Suprapubic skin (tissue), 3 donors: ENCODE results near the gene KRT12.

ENCODE experiments used
- POLR2AphosphoS5 ChIP-seq, 3 donors: sonication (generic); formaldehyde crosslinking; IDR thresholded peaks; one replicate each; pipeline ENCODE4 v1.6.1; 2017; ENCODE audit warnings: antibody characterized with exemption in 3 of 3
- TF ChIP-seq, protein P1 (sequence below), 2 donors: fragments of 200-600 bp in 1 of 2; fragments of 450-650 bp in 1 of 2; sonication (generic) in 1 of 2; IDR thresholded peaks; one replicate each; pipeline ENCODE4 v1.5.1; 2016 to 2019; ENCODE audit warnings: antibody characterized with exemption in 2 of 2, mild to moderate bottlenecking in 1 of 2, moderate library complexity in 1 of 2

DNA sequence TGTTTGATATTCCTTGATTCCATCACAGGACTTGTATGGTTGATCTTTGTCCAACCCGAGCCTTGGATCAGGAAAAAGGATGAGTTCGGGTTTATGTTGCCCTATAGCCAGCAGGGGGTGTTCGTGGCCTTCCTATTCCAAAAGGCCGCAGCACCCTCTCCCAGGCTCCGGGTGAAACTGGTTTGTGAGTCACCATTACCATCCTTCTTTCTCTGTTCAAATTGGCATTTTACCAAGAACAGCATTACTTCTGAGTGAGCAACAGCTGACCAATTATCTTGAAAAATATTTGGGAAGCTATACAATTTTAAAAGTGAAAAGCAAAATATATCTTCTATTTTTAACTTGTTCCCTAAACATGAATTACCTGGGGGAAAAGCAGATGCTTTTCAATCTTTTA is 42.3 kb upstream of the KRT12 start:
- TF ChIP-seq POLR2AphosphoS5 (IDR thresholded peaks at IDR 0.05): peak in 1 of 3 donors; percentile 34
- TF ChIP-seq, protein P1, sequence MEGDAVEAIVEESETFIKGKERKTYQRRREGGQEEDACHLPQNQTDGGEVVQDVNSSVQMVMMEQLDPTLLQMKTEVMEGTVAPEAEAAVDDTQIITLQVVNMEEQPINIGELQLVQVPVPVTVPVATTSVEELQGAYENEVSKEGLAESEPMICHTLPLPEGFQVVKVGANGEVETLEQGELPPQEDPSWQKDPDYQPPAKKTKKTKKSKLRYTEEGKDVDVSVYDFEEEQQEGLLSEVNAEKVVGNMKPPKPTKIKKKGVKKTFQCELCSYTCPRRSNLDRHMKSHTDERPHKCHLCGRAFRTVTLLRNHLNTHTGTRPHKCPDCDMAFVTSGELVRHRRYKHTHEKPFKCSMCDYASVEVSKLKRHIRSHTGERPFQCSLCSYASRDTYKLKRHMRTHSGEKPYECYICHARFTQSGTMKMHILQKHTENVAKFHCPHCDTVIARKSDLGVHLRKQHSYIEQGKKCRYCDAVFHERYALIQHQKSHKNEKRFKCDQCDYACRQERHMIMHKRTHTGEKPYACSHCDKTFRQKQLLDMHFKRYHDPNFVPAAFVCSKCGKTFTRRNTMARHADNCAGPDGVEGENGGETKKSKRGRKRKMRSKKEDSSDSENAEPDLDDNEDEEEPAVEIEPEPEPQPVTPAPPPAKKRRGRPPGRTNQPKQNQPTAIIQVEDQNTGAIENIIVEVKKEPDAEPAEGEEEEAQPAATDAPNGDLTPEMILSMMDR (IDR thresholded peaks at IDR 0.05): peak; percentile 55 to 87
